Melanocyte of skin (primary cell): Measurements from ENCODE around the gene TTC34. TPM values are rescaled to one million over a fixed set of nuclear protein-coding genes. Genes with fewer than 3 reads are reported as not detected.

ENCODE experiments used
- total RNA-seq, 2 donors: library from RNA; depleted of rRNA; stranded (reverse); fragments of >200 nt; gene quantifications; 2 replicates each; pipeline ENCODE4 v1.2.3, GENCODE V29; 2012

TTC34 gene, protein sequence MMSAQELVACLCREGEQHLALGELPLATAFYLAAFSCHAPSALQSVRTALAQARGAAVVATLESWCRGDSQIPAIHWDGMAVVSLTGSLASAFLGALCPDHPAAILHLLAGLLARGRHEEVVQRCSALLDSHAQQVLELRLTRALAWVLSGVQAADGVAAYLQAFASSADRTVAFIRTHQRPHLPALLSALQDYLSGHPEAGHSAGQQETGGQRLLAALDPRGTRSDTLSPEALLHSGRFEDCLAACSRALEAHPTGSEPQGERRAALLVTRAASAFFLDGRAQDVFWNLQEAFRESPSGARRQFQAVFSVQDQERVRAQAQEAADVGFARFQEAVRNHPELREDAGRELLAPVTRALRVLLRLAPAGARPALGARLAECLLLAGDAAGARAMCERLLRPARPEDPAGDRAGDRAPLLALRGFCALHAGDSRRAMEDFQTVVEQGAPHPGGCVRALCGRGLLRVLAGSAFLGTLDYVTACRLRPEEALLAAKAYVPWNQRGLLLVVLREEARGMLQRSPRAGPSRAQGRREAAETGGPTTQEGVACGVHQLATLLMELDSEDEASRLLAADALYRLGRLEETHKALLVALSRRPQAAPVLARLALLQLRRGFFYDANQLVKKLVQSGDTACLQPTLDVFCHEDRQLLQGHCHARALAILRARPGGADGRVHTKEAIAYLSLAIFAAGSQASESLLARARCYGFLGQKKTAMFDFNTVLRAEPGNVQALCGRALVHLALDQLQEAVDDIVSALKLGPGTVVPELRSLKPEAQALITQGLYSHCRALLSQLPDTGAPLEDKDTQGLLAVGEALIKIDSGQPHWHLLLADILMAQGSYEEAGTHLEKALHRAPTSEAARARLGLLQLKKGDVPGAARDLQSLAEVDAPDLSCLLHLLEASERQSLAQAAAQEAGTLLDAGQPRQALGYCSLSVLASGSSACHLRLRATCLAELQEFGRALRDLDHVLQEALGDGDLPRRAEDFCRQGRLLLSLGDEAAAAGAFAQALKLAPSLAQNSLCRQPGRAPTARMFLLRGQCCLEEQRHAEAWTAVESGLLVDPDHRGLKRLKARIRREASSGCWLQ
- total RNA-seq, result under 1 TPM; under 0.01 to 0.34 TPM

DNA sequence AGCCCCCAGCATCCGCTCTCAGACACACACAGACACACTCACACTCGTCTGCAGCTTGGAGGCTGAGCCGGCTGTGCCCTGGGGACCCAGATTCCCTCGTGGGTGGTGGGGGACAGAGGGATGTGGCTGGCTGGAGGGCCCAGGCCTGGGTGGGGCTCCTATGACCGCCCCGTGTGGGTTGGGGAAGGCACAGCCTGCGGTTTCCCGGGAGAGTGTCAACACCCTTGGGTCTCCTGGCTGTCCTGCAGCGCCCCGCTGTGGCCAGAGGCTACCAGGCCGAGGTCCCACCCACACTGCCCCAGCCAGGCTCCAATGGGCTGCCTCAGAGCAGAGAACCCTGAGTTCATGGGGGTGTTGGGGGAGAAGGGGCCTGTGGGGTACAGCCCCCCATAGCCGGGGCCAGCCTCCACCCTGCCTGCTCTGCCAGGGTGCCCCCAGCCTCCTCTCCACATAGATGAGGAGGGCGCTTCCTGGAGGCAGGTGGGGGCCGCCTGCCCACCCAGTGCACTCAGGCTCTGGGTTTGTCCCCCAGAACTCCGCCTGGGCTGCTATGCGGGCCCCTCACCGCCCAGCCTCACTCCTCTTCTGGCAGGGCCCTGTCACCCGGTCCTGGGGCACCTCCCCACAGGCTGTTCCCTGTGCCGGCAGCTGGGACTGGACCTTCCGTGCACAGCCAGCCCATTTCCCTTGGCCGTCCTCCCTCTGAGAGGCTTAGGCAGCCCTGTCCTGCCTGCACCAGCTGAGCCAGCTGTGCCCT lies at the start of gene TTC34:
Gene TTC34, minus strand, starts transcription at position 159 of the 757 bp plus-strand sequence. CDS start 866 bp downstream, outside the sequence.

DNA sequence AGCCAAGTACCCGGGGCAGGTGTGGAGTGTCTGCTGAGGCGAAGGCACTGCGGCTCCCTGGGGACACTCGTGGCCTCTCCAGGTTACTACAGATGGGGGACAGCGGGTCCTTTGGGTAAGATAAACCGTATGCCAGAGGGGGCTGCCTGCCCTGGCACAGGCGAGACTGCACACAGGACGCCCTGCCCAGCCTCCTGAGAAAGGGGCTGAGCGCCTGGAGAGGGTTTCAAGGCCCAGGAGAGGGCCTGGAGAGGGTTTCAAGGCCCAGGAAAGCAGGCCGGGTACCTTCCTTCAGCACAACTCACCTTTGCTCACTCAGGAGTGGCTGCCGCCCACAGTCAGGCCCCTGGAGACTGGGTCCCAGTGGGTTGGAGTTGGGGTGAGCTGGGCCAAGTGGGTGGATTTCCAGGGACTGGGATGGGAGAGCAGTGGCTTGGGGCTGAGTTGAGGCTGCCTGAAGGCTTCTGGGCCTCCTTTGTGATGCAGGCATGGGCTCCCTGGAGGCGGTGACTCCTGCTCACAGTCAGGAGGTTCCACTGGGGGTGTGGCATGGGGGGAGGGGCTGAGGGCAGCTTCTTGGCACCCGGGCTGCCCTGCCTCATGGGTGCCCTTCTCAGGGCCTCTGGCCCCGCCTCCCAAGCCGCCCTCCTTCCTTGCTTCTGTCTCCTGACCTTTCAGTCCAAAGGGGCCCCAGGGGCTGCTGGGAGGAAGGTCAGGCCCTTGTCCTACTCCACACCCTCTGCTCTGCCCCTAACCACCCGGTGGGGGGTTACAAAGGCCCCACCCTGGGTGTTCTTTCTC lies 168.7 kb downstream of the TTC34 start, which contains the start of gene MMEL1:
Gene MMEL1, minus strand, starts transcription at position 456 of the 801 bp plus-strand sequence. CDS start 3,532 bp downstream, outside the sequence.

DNA sequence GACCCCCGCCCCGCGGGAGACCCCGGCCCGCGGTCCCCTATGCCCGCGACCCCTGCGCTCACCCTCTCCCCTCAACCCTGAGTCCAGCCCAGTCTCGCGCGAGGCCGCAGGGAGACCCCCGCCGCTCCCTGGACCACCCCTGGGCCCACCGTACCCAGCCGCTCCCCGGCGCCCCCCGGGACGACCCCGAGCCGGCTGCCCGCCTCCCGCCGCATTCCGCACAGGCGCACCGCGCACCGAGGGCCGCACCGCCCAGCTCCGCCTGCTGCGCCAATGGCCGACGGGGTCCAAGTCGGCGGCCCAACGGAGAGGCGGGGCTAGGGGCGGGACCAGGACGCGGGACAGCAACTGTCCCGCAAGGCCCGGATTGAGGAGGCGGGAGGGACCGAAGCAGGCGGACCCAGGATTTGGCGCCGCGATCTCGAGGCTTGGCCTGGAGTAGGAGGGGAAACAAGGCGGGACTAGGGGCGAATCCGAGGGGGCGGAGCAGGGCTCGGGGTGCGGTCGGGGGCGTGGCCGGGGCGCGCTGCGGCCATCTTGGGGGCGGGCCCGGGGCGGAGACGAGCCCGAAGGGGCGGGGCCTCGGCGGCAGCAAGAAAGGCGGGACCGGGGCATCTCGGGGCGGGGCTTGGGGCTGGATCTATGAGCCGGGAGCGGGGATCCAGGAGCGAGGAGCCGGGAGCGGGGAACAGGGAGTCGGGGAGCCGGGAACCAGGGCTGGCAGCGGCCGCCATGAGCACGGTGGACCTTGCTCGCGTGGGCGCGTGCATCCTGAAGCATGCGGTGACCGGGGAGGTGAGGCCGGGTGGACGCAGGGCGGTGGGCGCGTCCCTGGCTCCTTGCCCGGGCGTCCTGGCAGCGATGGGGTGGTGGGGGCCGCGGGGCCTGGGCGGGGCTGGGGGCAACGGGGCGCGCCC lies 215.1 kb downstream of the TTC34 start, which contains the start of gene PRXL2B:
Gene PRXL2B, plus strand, starts transcription at position 624 of the 917 bp plus-strand sequence. Its CDS starts 109 bp downstream, at position 733.

Other genes with a start within 250 kb of the TTC34 start
- gene TNFRSF14, start 245.3 kb downstream of the TTC34 start, total RNA-seq, result 100 to 1,000 TPM; 243 to 244 TPM
- 10 to 100 TPM; 23.4 to 34.3 TPM for gene PRXL2B, start 214.9 kb downstream of the TTC34 start, total RNA-seq
- not detected for gene MMEL1, start 168.7 kb downstream of the TTC34 start, total RNA-seq
- not detected for gene ACTRT2, start 219.8 kb upstream of the TTC34 start, total RNA-seq